DND-41 (cell line): ENCODE data around the gene PRF1.
"Not testable (repeated sequence)": the region's sequence is repeated elsewhere in the genome, so short reads cannot be mapped to it uniquely, and the experiment has no call there.

Experiments
- EZH2 ChIP-seq: IDR thresholded peaks from 3 replicates; pipeline ENCODE4 v1.6.1; 2012; ENCODE audit warnings: borderline replicate concordance, low read depth, mild to moderate bottlenecking, moderate library complexity, low read length, inconsistent platforms; ENCODE audit not compliant: severe bottlenecking
- TF ChIP-seq, protein P1 (sequence below): IDR thresholded peaks from 2 replicates; pipeline ENCODE4 v1.5.1; 2012; ENCODE audit warnings: borderline replicate concordance, low read length, moderate library complexity, mild to moderate bottlenecking; ENCODE audit not compliant: poor library complexity, severe bottlenecking; ENCODE audit errors: extremely low read depth

DNA sequence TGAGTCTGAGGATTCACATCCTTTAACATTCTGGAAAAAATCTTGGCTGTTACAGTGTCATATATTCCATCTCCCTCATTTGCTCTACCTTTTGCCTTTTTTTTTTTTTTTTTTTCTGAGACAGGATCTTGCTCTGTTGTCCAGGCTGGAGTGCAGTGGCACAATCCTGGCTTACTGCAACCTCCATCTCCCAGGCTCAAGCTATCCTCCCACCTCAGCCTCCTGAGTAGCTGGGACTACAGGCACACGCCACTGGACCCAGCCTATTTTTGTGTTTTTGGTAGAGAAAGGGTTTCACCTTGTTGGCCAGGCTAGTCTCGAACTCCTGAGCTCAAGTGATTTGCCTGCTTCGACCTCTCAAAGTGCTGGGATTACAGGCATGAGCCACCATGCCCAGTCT, 11.8 kb upstream of the PRF1 start:
- TF ChIP-seq, protein P1, sequence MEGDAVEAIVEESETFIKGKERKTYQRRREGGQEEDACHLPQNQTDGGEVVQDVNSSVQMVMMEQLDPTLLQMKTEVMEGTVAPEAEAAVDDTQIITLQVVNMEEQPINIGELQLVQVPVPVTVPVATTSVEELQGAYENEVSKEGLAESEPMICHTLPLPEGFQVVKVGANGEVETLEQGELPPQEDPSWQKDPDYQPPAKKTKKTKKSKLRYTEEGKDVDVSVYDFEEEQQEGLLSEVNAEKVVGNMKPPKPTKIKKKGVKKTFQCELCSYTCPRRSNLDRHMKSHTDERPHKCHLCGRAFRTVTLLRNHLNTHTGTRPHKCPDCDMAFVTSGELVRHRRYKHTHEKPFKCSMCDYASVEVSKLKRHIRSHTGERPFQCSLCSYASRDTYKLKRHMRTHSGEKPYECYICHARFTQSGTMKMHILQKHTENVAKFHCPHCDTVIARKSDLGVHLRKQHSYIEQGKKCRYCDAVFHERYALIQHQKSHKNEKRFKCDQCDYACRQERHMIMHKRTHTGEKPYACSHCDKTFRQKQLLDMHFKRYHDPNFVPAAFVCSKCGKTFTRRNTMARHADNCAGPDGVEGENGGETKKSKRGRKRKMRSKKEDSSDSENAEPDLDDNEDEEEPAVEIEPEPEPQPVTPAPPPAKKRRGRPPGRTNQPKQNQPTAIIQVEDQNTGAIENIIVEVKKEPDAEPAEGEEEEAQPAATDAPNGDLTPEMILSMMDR = not testable (repeated sequence)
- TF ChIP-seq EZH2 = not testable (repeated sequence)
